ENCODE results near the gene PUM2. TPM values are rescaled to one million over a fixed set of nuclear protein-coding genes. Genes with fewer than 3 reads are reported as not detected.
A peak's percentile ranks its signal among the peaks of the same experiment; 100 is the strongest.

Gene PUM2
- total and polyA plus RNA-seq, 2 of the 13 experiments (the other 11 are each of a cell fraction or from before 2014, with no cell fraction given): 69.6 to 69.8 TPM

DNA sequence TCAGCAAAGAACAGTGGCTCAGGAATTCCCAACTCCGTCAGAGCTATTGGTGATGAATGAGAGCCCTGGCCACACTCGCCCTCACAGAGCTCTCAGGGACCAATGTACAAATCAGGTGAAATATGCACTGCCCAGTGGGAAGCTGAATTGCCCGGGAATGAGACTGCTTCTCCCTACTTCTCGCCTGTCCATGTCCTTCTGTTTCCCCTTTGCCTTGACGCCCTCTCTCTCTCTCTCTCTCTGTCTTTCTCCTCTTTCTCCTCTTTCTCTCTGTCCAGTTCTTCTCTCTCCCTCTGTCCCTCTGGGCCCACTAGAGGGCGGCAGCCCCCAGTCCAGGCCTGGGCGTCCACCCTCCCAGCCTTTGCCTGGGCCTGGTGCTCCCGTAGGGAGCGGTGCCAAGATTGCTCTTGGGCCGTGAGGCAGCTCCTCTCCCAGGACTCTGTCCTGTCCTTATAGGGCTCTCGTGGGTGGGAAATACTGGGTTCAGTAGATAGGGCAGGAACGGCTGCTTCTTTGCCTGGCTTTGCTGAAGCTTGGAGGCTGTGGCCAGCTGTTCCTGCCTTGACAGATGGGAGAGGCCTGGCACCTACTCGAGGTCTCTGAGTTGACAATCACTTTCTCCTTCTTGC lies 28.4 kb upstream of the PUM2 start (continued):
- TF ChIP-seq FOXM1 (CRISPR knock-in tag; IDR thresholded peaks at IDR 0.05) (no peak), ZNF720 (CRISPR knock-in tag; IDR thresholded peaks at IDR 0.05) (no peak), CREB1 (IDR thresholded peaks at IDR 0.05) (no peak), CREB1 (CRISPR knock-in tag; IDR thresholded peaks at IDR 0.05) (no peak), GLI4 (CRISPR knock-in tag; IDR thresholded peaks at IDR 0.05; ENCODE audit: borderline replicate concordance) (no peak; the same call in 1 of the 2 replicates), ATAD3A (CRISPR knock-in tag; IDR thresholded peaks at IDR 0.05) (no peak; the same call in 1 of the 2 replicates), RAD21 (CRISPR knock-in tag; IDR thresholded peaks at IDR 0.05) (peak; percentile 88), ZNF292 (CRISPR knock-in tag; IDR thresholded peaks at IDR 0.05; ENCODE audit: borderline replicate concordance, low read depth) (no peak), ZNF709 (CRISPR knock-in tag; IDR thresholded peaks at IDR 0.05) (no peak), ELF1 (CRISPR knock-in tag; IDR thresholded peaks at IDR 0.05) (no peak), ZNF737 (CRISPR knock-in tag; IDR thresholded peaks at IDR 0.05; ENCODE audit: borderline replicate concordance) (no peak), ZSCAN9 (CRISPR knock-in tag; IDR thresholded peaks at IDR 0.05; ENCODE audit: borderline replicate concordance) (peak; percentile 82; the same call in 1 of the 2 replicates), FOSL1 (CRISPR knock-in tag; IDR thresholded peaks at IDR 0.05; ENCODE audit: borderline replicate concordance) (no peak), MXD4 (CRISPR knock-in tag; IDR thresholded peaks at IDR 0.05) (peak; percentile 68; the same call in 1 of the 2 replicates), KMT2A (CRISPR knock-in tag; IDR thresholded peaks at IDR 0.05) (peak; percentile 51; the same call in 1 of the 2 replicates), HOXA7 (CRISPR knock-in tag; IDR thresholded peaks at IDR 0.05) (no peak), TBP (CRISPR knock-in tag; IDR thresholded peaks at IDR 0.05) (no peak), ZNF761 (CRISPR knock-in tag; conservative IDR thresholded peaks at IDR 0.05) (no peak), PRPF4 (IDR thresholded peaks at IDR 0.05; ENCODE audit: low read depth, low read length, poor library complexity, severe bottlenecking) (no peak), SSRP1 (CRISPR knock-in tag; IDR thresholded peaks at IDR 0.05) (0 out of 2 replicates have a peak, but pooled peaks have one; percentile 55), CENPX (CRISPR knock-in tag; IDR thresholded peaks at IDR 0.05) (no peak), GATAD1 (CRISPR knock-in tag; IDR thresholded peaks at IDR 0.05) (no peak; the same call in 1 of the 2 replicates)
- TF ChIP-seq, protein P1, sequence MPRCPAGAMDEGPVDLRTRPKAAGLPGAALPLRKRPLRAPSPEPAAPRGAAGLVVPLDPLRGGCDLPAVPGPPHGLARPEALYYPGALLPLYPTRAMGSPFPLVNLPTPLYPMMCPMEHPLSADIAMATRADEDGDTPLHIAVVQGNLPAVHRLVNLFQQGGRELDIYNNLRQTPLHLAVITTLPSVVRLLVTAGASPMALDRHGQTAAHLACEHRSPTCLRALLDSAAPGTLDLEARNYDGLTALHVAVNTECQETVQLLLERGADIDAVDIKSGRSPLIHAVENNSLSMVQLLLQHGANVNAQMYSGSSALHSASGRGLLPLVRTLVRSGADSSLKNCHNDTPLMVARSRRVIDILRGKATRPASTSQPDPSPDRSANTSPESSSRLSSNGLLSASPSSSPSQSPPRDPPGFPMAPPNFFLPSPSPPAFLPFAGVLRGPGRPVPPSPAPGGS (CRISPR knock-in tag; IDR thresholded peaks at IDR 0.05): peak; percentile 83
- TF ChIP-seq, protein P2, sequence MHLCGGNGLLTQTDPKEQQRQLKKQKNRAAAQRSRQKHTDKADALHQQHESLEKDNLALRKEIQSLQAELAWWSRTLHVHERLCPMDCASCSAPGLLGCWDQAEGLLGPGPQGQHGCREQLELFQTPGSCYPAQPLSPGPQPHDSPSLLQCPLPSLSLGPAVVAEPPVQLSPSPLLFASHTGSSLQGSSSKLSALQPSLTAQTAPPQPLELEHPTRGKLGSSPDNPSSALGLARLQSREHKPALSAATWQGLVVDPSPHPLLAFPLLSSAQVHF (CRISPR knock-in tag; IDR thresholded peaks at IDR 0.05): no peak
- TF ChIP-seq, protein P3, sequence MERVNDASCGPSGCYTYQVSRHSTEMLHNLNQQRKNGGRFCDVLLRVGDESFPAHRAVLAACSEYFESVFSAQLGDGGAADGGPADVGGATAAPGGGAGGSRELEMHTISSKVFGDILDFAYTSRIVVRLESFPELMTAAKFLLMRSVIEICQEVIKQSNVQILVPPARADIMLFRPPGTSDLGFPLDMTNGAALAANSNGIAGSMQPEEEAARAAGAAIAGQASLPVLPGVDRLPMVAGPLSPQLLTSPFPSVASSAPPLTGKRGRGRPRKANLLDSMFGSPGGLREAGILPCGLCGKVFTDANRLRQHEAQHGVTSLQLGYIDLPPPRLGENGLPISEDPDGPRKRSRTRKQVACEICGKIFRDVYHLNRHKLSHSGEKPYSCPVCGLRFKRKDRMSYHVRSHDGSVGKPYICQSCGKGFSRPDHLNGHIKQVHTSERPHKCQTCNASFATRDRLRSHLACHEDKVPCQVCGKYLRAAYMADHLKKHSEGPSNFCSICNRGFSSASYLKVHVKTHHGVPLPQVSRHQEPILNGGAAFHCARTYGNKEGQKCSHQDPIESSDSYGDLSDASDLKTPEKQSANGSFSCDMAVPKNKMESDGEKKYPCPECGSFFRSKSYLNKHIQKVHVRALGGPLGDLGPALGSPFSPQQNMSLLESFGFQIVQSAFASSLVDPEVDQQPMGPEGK (CRISPR knock-in tag; IDR thresholded peaks at IDR 0.05): peak; percentile 70
- TF ChIP-seq, protein P4, sequence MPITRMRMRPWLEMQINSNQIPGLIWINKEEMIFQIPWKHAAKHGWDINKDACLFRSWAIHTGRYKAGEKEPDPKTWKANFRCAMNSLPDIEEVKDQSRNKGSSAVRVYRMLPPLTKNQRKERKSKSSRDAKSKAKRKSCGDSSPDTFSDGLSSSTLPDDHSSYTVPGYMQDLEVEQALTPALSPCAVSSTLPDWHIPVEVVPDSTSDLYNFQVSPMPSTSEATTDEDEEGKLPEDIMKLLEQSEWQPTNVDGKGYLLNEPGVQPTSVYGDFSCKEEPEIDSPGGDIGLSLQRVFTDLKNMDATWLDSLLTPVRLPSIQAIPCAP (CRISPR knock-in tag; IDR thresholded peaks at IDR 0.05; ENCODE audit: low read depth): no peak
- TF ChIP-seq, protein P5, sequence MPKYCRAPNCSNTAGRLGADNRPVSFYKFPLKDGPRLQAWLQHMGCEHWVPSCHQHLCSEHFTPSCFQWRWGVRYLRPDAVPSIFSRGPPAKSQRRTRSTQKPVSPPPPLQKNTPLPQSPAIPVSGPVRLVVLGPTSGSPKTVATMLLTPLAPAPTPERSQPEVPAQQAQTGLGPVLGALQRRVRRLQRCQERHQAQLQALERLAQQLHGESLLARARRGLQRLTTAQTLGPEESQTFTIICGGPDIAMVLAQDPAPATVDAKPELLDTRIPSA (CRISPR knock-in tag; IDR thresholded peaks at IDR 0.05; ENCODE audit: borderline replicate concordance): no peak
